ENCODE results near the gene HIF1A.
"Not testable (repeated sequence)": the region's sequence is repeated elsewhere in the genome, so short reads cannot be mapped to it uniquely, and the experiment has no call there.

The HIF1A gene

DNA sequence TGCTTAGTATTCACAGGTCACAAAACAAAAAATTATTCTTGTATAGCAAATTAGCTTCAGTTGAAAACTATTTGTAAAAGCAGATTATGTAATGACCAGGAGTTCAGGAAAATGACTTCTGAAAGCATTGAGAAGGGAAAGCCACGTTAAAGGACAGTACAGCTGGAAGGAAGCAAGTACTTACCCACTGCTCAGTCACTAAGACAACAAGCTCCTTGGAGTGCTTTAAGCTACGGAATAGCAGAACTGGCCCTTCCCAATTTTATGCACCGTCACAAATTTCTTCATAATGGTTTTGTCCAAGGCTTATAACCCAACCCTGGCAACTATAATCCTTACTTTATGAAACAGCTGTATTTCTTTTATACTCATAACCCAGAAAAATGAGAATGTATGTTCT, 54.0 kb downstream of the HIF1A start:
- DNase-seq (ENCODE audit: low spot score): no peak

DNA sequence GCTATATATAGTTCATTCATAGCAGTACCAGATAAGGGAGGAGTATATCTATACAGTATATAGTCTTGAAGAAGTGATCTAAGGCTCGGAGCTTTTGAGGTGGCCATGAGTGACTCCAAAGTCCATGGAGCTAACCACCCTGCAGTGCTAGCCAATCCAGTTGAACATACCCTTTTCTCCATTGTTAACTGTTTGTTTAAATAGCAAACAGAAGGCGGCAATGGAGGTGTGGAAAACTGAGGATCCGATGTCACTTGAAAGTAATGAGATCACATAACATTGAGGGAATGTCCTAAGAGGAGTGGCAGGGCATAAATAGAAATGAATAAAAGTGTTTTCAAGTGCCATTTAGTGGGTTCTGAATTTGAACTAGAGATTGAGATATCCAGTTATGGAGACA, 54.6 kb downstream of the HIF1A start:
- DNase-seq (ENCODE audit: low spot score): no peak

DNA sequence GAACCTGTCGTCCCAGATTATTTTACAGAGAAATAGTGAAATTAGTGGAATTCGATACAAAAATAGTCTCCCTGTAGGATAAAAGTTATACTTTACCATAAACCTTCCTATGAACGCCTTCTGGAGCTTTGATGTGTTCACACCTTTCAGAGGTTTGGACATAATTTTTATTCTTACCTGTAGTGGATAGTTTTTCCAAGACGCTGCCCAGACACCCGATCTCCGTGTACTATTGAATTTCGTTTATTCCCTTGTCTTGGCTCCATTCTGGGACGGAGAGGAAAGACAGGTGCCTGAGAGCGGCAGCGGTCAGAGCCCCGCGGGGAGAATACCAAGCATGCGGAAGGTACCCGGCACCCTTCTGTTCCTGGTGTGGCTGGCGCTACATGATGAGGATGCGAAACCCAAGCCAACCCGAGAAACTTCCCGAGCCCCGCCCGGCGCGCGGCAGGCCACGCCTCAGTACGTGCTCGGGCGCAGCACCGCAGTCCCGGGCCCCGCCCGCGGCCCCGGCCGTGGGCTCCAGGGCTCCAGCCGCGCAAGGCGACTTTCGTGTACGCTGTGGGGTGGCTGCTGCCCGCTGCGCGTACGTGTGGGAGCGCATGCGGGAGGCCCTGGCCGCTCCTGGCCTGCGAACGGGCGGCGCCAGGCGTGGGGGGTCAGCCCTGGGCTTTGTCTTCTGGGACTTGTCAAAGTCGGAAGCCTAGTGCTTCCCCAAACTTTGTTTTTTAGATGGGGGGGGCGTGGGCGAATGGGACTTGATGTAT, 55.6 kb downstream of the HIF1A start:
- DNase-seq (ENCODE audit: low spot score): peak; percentile 83

DNA sequence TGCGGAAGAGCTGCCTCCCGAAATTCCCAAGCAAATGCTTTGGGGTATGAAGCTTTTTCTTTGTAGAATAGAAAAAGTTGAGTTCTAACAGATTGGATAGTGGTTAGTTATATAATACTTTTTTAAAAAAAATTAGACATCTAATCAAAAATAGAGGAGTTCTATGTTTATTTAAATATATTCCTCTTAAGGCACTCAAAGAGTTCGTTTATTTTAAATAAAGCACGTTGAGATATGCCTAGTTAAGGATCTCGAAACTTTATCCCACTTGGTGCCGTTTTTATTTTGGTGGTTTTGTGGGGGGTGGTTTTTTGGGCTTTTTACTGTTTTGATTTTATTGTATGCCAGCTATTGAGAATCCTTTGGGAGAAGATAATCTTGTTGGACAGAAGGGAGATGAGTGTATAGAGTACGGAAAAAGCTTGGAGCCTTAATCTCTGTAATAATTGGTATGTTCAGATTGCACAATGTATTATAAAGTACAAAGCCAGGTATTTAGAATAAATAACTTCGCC, 56.2 kb downstream of the HIF1A start:
- DNase-seq (ENCODE audit: low spot score): no peak

DNA sequence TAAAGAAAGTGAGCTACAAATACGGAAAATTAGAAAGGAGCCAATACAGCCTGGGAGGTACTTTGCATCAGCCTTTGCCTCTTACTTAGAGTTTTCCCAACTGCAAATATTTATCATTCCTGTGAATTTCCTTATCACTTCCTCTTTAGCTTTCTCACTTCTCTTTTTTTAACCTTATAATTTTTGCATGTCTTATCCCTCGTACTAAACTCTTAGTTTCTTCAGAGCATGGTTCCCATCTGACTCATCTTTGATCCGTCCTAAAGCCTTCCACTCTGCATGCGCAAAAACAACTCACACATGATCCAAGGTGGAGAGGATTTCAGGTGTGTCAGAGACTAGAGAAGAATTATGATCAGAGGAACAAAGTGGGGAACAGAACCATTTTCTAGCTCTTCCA, 57.3 kb downstream of the HIF1A start:
- no peak for DNase-seq (ENCODE audit: low spot score)

DNA sequence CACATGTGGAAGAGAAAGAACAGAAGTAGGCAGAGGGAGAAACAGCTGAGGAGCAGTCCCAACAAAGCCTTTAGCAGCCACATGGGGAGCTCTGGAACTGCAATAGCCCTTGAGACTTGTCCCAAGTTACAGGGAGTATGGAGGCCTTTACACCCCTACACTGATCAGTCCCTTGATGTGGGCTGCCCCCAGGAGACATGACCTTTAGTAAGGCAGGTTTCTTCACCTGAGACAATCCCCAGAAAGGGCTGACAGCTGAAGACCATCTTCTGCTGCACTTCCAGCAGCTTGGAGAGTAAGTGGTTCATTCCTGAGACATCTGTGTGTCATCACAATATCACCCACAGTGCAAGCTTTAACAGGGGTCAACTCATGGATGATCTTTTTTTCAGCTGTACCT, 58.3 kb downstream of the HIF1A start:
- DNase-seq (ENCODE audit: low spot score): no peak

DNA sequence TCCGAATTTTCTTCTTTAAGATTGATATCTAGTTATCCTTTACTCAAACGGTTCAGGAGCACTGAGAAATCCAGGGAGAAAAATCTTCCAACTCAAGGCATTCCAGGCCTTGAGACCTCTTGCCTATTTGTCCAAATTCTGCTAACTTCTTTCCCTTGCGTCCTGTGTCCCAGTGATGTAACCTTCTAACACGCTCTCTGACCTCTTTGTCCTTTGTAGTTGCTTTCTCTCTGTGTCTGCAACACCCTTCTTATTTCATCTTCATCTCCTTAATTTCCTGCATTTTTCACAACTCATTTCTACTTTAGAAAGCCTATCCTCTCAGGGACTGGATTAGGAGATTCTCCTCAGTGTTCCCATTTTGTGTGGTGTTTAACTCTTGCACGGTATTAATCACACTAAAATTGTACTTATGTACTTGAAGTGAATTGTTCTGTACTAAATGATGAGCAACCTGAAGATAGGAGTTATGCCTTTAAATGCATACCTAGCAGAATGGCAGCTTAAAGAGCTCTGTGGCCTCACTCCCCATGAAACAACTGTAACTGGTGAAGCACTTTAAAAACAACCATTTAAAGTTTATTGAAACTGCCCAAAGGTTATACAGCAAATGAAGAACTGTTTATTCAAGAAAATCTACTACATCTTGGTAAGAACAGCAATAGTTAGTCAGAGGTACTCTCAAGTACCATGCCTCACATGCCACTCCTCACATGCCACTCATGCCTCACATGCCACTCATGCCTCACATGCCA, 59.5 kb downstream of the HIF1A start:
- DNase-seq (ENCODE audit: low spot score): no peak

DNA sequence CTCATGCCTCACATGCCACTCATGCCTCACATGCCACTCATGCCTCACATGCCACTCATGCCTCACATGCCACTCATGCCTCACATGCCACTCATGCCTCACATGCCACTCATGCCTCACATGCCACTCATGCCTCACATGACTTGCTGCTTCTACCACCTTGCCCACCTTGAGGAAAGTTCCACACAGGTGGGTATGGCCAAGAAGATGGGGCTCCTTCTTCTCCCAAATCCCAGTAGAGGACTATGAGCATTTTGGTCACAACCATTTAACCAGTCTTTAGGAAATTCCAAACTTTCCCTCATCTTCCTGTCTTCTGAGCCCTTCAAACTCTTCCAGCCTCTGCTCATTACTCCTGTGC, 60.0 kb downstream of the HIF1A start:
- DNase-seq (ENCODE audit: low spot score): not testable (repeated sequence)

DNA sequence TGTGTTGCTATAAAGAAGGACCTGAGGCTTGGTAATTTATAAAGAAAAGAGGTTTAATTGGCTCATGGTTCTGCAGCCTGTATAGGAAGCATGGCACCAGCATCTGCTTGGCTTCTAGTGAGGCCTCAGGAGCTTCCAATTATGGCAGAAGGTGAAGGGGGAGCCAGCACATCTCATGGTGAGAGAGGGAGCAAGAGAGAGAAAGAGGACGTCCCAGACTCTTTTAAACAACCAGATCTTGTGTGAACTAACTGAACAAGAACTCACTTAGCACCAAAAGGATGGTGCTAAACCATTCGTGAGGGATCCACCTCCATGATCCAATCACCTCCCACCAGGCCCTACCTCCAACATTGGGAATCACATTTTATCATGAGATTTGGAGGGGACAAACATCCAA, 60.8 kb downstream of the HIF1A start:
- DNase-seq (ENCODE audit: low spot score): no peak

DNA sequence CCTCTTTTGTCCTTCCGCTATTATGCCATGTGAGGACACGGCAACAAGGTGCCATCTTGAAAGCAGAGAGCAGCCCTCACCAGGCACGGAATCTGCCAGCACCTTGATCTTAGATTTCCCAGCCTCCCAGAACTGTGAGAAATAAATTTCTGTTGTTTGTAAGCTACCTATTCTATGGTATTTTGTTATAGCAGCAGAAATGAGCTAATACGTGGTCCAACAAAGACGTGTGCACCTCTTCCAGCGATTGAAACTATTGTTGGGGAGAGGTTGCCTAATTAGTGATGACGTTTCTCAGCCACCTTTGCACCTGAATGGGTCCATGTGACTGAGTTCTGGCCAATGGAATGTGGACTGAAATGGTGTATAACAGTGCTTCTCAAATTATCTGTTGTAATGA, 64.6 kb downstream of the HIF1A start:
- no peak for DNase-seq (ENCODE audit: low spot score)

DNA sequence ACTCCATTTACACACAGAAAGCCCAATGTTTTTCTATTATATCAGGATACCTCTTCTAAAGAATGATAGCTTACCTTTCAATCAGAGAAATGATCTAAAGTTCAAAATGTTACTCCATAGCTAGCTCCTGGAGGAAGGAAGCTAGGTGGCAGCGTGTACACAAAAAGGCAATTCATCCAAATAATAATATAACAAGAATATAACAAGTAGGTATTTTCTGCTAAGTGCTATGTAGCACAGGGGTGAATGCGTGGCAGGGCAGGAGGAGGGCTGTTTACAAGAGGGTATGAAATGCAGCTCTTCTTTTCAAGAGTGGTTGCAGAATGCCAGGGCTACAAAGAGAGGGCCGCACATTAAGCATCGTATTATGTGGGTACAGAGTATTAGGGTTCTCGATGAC, 66.2 kb downstream of the HIF1A start:
- no peak for DNase-seq (ENCODE audit: low spot score)

DNA sequence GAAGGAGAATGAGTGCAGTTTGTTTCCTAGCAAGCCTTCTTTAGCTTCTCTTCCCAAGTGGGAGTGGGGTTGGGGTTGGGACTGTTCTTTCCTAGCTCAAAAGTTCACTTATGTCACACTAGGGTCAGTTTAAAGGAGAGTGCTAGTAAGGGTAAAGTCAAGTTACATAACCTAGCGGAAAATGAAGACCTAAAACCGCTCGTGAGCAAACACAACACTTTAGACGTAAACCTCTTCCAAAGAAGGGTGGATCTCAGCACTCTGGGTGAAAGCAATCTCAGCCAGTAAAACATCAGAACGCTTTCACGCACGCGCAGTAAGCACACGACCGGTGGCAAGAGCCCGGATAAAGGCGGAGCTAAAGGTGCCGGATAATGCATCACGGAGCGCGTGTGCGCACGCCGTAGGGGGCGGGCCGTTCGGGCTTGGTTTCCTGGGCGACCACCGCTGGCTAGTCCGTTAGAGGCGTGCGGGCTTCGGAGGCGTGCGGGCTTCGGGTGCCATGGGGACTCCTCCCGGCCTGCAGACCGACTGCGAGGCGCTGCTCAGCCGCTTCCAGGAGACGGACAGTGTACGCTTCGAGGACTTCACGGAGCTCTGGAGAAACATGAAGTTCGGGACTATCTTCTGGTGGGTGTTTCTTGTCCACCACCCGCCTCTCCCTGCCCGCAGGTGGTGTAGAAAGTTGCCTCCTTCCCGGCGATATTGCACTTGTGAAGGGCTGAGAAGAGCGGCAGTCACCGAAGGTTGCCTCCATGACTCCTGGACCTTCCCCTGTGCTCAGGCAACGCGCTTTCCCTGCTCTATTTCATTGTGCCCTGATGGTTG, 66.9 kb downstream of the HIF1A start, which contains the start of gene SNAPC1:
TSS of gene SNAPC1 (plus strand) at position 462 of the 828 bp plus-strand sequence. CDS start at position 503, 41 bp downstream.
- DNase-seq (ENCODE audit: low spot score): peak; percentile 99

DNA sequence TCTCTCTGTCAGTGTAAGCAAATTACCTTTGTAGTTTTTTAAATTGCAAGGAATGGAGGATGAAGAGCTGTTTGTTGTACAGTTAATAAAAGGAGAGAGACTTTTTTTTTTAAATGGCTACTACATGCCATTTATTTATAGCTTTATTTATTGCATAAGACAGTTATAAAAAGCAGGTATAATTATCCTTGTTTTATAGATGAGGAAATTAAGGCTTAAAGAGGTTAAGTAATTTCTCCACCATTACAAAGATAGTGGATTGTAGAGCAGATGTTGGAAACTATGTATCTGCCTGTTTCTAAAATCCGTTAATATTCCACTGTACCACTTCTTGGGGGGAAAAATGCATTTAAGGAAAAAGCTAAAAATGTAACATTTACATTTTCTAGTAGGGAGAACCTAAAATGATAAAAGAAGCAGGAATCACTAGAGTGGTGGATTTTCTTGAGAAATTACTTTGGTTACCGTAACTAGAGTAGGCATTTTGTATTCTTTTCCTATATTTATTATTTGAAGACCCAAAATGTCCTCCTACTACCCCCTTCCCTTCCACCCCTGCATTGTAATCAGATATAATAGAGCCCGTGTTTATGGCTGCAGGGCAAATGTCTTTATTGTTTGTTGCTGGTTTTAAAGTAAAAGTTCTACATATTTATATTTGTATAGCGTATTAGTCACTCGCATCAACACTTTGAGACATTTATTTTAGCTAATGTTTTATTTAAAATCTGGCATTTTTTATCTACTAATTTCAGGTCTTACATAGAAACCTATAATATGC, 69.2 kb downstream of the HIF1A start:
- no peak for DNase-seq (ENCODE audit: low spot score)

DNA sequence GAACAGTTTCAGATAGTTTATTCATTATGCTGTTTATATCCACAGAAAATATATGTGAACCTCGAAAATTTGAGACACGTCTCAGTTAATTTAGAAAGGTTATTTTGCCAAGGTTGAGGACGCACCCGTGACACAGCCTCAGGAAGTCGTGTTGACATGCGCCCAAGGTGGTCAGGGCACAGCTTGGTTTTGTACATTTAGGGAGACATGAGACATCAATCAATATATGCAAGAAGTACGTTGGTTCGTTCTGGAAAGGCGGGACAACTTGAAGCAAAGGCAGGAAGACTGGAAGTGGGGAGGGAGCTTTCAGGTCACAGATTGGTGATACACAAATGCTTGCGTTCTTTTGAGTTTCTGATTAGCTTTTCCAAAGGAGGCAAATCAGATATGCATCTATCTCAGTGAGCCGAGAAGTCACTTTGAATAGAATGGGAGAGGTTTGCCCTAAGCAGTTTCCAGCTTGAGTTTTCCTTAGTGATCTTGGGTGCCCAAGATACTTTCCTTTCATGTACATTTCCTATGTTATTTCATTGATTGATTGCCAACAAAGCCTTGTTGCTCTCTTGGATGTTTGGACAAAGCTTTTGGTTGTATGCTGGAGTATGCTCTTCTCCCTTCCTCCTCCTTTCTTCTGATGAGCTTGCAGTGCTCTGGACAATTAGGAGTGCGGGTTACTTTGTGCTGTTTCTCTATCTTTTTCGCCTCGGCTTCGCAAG, 70.1 kb downstream of the HIF1A start:
- no peak for DNase-seq (ENCODE audit: low spot score)

DNA sequence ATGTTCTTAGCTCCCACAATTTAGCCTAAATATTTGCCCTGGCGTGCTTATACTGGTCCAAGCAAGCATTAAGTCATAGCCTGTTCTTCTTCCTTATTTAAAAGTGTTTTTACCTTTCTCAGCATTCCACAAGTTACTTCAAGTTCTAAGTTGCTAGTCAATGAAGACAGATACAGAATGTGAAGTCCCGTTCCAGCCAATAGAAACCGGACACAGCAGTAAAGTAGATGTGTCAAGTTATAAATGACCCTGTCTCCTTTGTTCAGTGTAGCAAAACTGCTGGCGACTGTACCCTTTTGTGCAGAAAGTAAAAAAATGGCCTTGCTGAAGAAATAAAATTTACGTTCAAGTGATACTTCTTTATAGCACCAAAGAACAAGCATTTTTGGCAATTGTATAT, 70.8 kb downstream of the HIF1A start:
- DNase-seq (ENCODE audit: low spot score): no peak

DNA sequence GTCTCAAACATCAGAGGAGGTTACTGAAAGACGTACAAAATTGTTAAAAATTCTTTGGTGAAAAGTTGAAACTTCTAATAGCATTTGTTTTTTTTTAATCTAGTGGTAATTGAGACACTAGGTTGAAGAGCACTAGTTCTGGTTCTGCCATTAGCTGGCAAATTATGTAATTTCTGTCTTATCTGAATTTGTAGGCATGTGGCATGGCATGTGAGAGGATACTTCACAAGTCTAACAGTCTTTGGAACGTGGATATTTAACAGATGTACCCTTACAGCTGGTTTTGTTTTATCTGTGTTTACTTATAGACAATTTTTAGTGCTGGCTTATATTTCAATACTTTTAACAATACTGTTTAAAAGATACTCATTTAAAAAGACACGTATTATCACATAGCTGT, 72.9 kb downstream of the HIF1A start:
- DNase-seq (ENCODE audit: low spot score): no peak

DNA sequence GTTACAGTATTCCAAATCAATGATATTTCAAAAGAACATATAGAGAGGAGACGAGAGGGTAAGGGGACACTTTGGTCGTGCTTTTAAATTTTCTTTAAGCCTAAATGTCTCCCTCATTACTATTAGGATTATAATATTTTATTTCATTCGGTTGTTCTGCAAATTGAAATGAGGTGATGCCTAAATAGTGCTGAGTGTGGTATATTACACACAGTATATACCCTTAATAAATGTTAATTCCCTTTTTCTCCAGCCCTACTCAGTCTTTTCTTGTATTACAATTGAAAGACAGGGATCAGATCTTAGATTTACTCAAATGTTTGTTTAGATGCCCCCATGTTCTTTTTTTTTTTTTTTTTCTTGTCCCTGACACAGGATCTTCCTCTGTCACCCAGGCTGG, 74.6 kb downstream of the HIF1A start:
- DNase-seq (ENCODE audit: low spot score): no peak

DNA sequence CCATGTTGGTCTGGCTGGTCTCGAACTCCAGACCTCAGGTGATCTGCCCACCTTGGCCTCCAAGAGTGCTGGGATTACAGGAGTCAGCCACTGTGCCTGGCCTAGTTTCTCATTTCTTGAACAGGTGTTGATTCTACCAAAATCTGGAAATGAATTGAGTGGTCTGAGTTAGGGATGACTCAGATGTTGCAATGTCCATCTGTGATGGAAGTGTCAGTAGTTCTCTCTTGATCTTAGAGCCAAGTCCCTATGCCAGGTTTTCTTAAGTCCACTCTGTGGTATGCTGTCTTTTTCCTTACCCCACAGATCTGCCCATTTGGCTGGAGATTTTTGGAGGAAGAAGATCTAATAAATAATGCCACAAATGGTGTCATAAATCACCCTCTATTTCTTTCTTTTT, 79.5 kb downstream of the HIF1A start:
- no peak for DNase-seq (ENCODE audit: low spot score)

DNA sequence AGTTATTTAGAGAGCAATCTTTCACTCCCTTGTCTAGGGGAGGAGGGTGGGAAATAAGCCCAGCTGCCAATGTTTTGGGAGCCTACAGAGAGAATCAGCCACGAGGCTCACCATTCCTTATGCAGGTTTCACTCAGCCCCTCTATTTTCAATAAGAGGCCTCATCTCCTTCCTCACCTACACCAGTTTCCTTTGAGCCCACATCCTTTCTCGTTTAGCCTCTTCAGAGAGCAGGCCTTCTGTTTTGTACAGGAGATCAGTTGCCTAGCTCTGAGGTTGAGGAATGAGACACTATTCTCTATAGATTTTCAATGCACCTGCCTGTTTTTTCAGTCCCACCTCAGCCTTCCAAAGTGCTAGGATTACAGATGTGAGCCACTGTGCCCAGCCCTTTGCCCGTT, 84.8 kb downstream of the HIF1A start:
- DNase-seq (ENCODE audit: low spot score): no peak

DNA sequence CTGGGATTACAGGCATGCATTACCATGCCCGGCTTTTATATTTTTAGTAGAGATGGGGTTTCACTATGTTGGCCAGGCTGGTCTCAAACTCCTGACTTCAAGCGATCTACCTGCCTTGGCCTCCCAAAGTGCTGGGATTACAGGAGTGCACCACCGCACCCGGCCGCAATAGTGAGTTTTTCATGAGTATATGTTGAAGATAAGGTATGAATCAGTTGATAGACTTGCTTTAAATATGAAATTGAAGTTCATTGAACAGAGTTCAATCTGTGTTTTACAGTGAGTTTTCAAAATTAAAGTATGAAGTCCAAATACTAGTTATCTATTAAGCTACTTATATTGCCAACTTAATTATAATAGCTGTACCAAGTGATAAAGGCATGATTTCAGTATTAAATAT, 102.0 kb downstream of the HIF1A start:
- DNase-seq (ENCODE audit: low spot score): no peak
